Trophoblast cell (in vitro differentiated cells and primary cell): ENCODE measurements around the gene FAM234B.

Source experiments
- DNase-seq, 2 donors: peaks; one replicate each; pipeline ENCODE4 v3.0.0-alpha.2; 2016
- H2AFZ ChIP-seq: 2 replicates; pipeline ENCODE4 v1.6.1; 2013; ENCODE audit warnings: low read length, moderate library complexity, mild to moderate bottlenecking; ENCODE audit not compliant: insufficient read depth, poor library complexity
- H2AK5ac ChIP-seq: 2 replicates; pipeline ENCODE4 v1.6.1; 2013; ENCODE audit warnings: mild to moderate bottlenecking, low read length
- H2BK120ac ChIP-seq: 2 replicates; pipeline ENCODE4 v1.6.1; 2013; ENCODE audit warnings: low read length, mild to moderate bottlenecking, moderate library complexity; ENCODE audit not compliant: insufficient read depth, poor library complexity
- H2BK12ac ChIP-seq: 2 replicates; pipeline ENCODE4 v1.6.1; 2013; ENCODE audit warnings: mild to moderate bottlenecking, low read length, moderate library complexity
- H2BK5ac ChIP-seq: 2 replicates; pipeline ENCODE4 v1.6.1; 2013; ENCODE audit warnings: low read length, low read depth, moderate library complexity, mild to moderate bottlenecking; ENCODE audit not compliant: poor library complexity
- H3K14ac ChIP-seq: 2 replicates; pipeline ENCODE4 v1.6.1; 2013; ENCODE audit warnings: mild to moderate bottlenecking, low read length
- H3K18ac ChIP-seq: 2 replicates; pipeline ENCODE4 v1.6.1; 2013; ENCODE audit warnings: mild to moderate bottlenecking, low read length
- H3K23ac ChIP-seq: 2 replicates; pipeline ENCODE4 v1.6.1; 2013; ENCODE audit warnings: low read length
- H3K27ac ChIP-seq: 2 replicates; pipeline ENCODE4 v1.5.1; 2013; ENCODE audit warnings: low read depth, mild to moderate bottlenecking, inconsistent platforms, low read length, moderate library complexity
- H3K27me3 ChIP-seq: 2 replicates; pipeline ENCODE4 v1.6.1; 2013; ENCODE audit warnings: inconsistent platforms, mild to moderate bottlenecking, low read length, moderate library complexity; ENCODE audit not compliant: insufficient read depth
- H3K36me3 ChIP-seq, 2 experiments: 1 replicate in 1 of 2; 2 replicates in 1 of 2; pipeline ENCODE4 v1.6.1; 2013; ENCODE audit warnings: low read length in 2 of 2, mild to moderate bottlenecking in 2 of 2, moderate library complexity in 1 of 2; ENCODE audit not compliant: insufficient read depth in 2 of 2, control insufficient read depth in 1 of 2
- H3K4ac ChIP-seq: 2 replicates; pipeline ENCODE4 v1.6.1; 2013; ENCODE audit warnings: low read depth, mild to moderate bottlenecking, low read length, moderate library complexity
- H3K4me1 ChIP-seq, 2 experiments: 1 replicate in 1 of 2; 2 replicates in 1 of 2; pipeline ENCODE4 v1.6.1; 2013; ENCODE audit warnings: low read length in 2 of 2, mild to moderate bottlenecking in 2 of 2, moderate library complexity in 1 of 2; ENCODE audit not compliant: insufficient read depth in 2 of 2, control insufficient read depth in 1 of 2
- H3K4me2 ChIP-seq: 2 replicates; pipeline ENCODE4 v1.6.1; 2013; ENCODE audit warnings: inconsistent platforms, mild to moderate bottlenecking, low read length, moderate library complexity
- H3K4me3 ChIP-seq: 2 replicates; pipeline ENCODE4 v1.5.1; 2013; ENCODE audit warnings: mild to moderate bottlenecking, low read depth, low read length, inconsistent platforms
- H3K79me1 ChIP-seq: one replicate; pipeline ENCODE4 v1.6.1; 2013; ENCODE audit warnings: low read length
- H3K79me2 ChIP-seq: 2 replicates; pipeline ENCODE4 v1.6.1; 2013; ENCODE audit warnings: low read length, mild to moderate bottlenecking; ENCODE audit not compliant: control insufficient read depth, insufficient read depth, poor library complexity
- H3K9ac ChIP-seq: 2 replicates; pipeline ENCODE4 v1.6.1; 2013; ENCODE audit warnings: mild to moderate bottlenecking, low read length
- H3K9me3 ChIP-seq: 2 replicates; pipeline ENCODE4 v1.6.1; 2013; ENCODE audit warnings: low read depth, mild to moderate bottlenecking, control low read depth, inconsistent platforms, low read length; ENCODE audit not compliant: insufficient read depth
- H4K12ac ChIP-seq: 2 replicates; pipeline ENCODE4 v1.6.1; 2013; ENCODE audit warnings: low read depth, mild to moderate bottlenecking, low read length, moderate library complexity
- H4K8ac ChIP-seq: 2 replicates; pipeline ENCODE4 v1.6.1; 2013; ENCODE audit warnings: low read depth, mild to moderate bottlenecking, low read length, moderate library complexity
- H4K91ac ChIP-seq: one replicate; pipeline ENCODE4 v1.6.1; 2013; ENCODE audit warnings: low read depth, mild to moderate bottlenecking, low read length, moderate library complexity
- WGBS: extraction: QIAGEN DNeasy Blood & Tissue Kit; methylation state at CpG from one replicate; pipeline ENCODE4 v1.1.7; 2013; ENCODE audit warnings: missing lambda C conversion rate; ENCODE audit not compliant: insufficient read length, insufficient coverage; ENCODE audit errors: extremely low coverage; 5-methylcytosine and 5-hydroxymethylcytosine counted together

The FAM234B gene

DNA sequence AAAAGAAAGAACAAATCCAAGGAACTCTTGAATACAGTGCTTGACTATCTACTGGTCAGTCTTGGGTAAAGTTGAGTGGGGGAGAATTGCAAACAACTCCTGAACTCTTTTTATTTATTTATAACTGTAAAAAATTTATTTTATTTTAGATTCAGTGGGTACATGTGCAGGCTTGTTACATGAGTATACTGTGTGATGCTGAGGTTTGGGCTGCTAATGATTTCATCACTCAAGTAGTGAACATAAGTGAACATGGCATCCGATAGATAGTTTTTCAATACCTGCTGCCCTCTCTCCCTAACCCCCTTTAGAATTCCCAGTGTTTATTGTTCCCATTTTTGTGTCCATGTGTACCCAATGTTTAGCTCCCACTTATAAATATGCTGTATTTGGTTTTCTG lies 62.5 kb downstream of the FAM234B start:
- Histone ChIP-seq H3K79me1 (peaks cover 5% of the 10 kb centered on the region), H3K27ac (no peak overlapping the region), H2BK120ac (no peak overlapping the region), H3K4ac (no peak overlapping the region), H3K23ac (no peak overlapping the region), H3K18ac (no peak overlapping the region), H4K8ac (no peak overlapping the region), H3K79me2 (no peaks in the 10 kb centered on the region), H3K36me3 (no peaks in the 10 kb centered on the region), H2BK5ac (no peak overlapping the region), H3K9me3 (peaks cover 4% of the 10 kb centered on the region), H3K4me2 (no peak overlapping the region), H2BK12ac (no peak overlapping the region), H4K91ac (no peak overlapping the region), H3K27me3 (no peaks in the 10 kb centered on the region), H3K4me3 (no peak overlapping the region), H3K14ac (no peak overlapping the region), H2AFZ (no peak overlapping the region), H3K4me1 (peaks cover 4 to 8% of the 10 kb centered on the region in 2 experiments), H4K12ac (no peak overlapping the region), H3K9ac (no peak overlapping the region), H2AK5ac (no peak overlapping the region)
- DNase-seq = no peak
- whole genome bisulfite sequencing = no CpG with 5 or more reads among the region's 1 CpG

- Histone ChIP-seq H3K23ac (no peak overlapping the region), H4K8ac (no peak overlapping the region), H3K27me3 (no peaks in the 10 kb centered on the region), H4K91ac (no peak overlapping the region), H3K4me1 (peaks cover 4 to 18% of the 10 kb centered on the region in 2 experiments), H3K18ac (no peak overlapping the region), H3K4ac (no peak overlapping the region), H2BK120ac (no peak overlapping the region), H3K27ac (no peak overlapping the region), H2BK12ac (no peak overlapping the region), H3K4me3 (no peak overlapping the region), H2BK5ac (no peak overlapping the region), H3K14ac (no peak overlapping the region), H3K36me3 (no peaks in the 10 kb centered on the region), H2AFZ (no peak overlapping the region), H3K9me3 (peaks cover 2% of the 10 kb centered on the region), H3K79me2 (no peaks in the 10 kb centered on the region), H3K4me2 (no peak overlapping the region), H3K79me1 (no peaks in the 10 kb centered on the region), H4K12ac (no peak overlapping the region), H3K9ac (no peak overlapping the region), H2AK5ac (no peak overlapping the region)
- no peak for DNase-seq
- WGBS = no CpG with 5 or more reads among the region's 6 CpGs
These were observed 68.8 kb downstream of the FAM234B start for GRCh38 chr12:13112968-13113367.

GRCh38 chr12:13114251-13115052 lies 70.3 kb downstream of the FAM234B start:
- DNase-seq = no peak
- Histone ChIP-seq H3K27ac (no peak overlapping the region), H3K18ac (no peak overlapping the region), H3K36me3 (no peaks in the 10 kb centered on the region), H4K12ac (no peak overlapping the region), H2BK12ac (peak overlapping the region; percentile 26), H3K27me3 (no peaks in the 10 kb centered on the region), H4K8ac (peak overlapping the region; percentile 27), H2AK5ac (no peak overlapping the region), H3K14ac (no peak overlapping the region), H3K79me1 (no peaks in the 10 kb centered on the region), H3K79me2 (no peaks in the 10 kb centered on the region), H2BK5ac (no peak overlapping the region), H3K4me2 (peak overlapping the region; percentile 26), H3K4ac (no peak overlapping the region), H3K9me3 (peaks cover 2% of the 10 kb centered on the region), H3K4me1 (peaks cover 4 to 18% of the 10 kb centered on the region in 2 experiments), H4K91ac (peak overlapping the region; percentile 15), H2BK120ac (no peak overlapping the region), H2AFZ (no peak overlapping the region), H3K23ac (no peak overlapping the region), H3K9ac (no peak overlapping the region), H3K4me3 (no peak overlapping the region)
- no CpG with 5 or more reads among the region's 15 CpGs for WGBS

GRCh38 chr12:13116259-13116658 lies 72.1 kb downstream of the FAM234B start:
- Histone ChIP-seq H3K4me1 (peaks cover 4 to 18% of the 10 kb centered on the region in 2 experiments), H2AK5ac (no peak overlapping the region), H4K12ac (no peak overlapping the region), H3K18ac (no peak overlapping the region), H2BK5ac (peak overlapping the region; percentile 70), H3K79me2 (no peaks in the 10 kb centered on the region), H3K9me3 (peaks cover 2% of the 10 kb centered on the region), H3K23ac (no peak overlapping the region), H4K91ac (no peak overlapping the region), H3K9ac (no peak overlapping the region), H2AFZ (no peak overlapping the region), H4K8ac (peak overlapping the region; percentile 3), H3K4me2 (no peak overlapping the region), H3K4me3 (no peak overlapping the region), H2BK12ac (no peak overlapping the region), H3K4ac (no peak overlapping the region), H3K27me3 (no peaks in the 10 kb centered on the region), H3K14ac (no peak overlapping the region), H2BK120ac (peak overlapping the region; percentile 5), H3K79me1 (no peaks in the 10 kb centered on the region), H3K36me3 (no peaks in the 10 kb centered on the region), H3K27ac (no peak overlapping the region)
- WGBS = no CpG with 5 or more reads among the region's 7 CpGs
- peak in 1 of 2 donors; percentile 74 for DNase-seq
